ENCODE data around the gene ADARB2.
"Not testable (repeated sequence)": the region's sequence is repeated elsewhere in the genome, so short reads cannot be mapped to it uniquely, and the experiment has no call there.

ADARB2 gene

GRCh38 chr10:1401071-1401965 is 336.0 kb downstream of the ADARB2 start:
- no peak for DNase-seq (ENCODE audit: low read depth in 1 of 2, low spot score in 1 of 2)

- DNase-seq (ENCODE audit: low read depth in 1 of 2, low spot score in 1 of 2): no peak
Measured at GRCh38 chr10:1400101-1401070, 336.9 kb downstream of the ADARB2 start.

GRCh38 chr10:1399431-1400100 is 337.8 kb downstream of the ADARB2 start:
- no peak for DNase-seq (ENCODE audit: low read depth in 1 of 2, low spot score in 1 of 2)

- DNase-seq (ENCODE audit: low read depth in 1 of 2, low spot score in 1 of 2): no peak
Measured at GRCh38 chr10:1398626-1399410, 338.5 kb downstream of the ADARB2 start.

GRCh38 chr10:1398116-1398515 is 339.2 kb downstream of the ADARB2 start:
- DNase-seq (ENCODE audit: low read depth in 1 of 2, low spot score in 1 of 2): not testable (repeated sequence)

GRCh38 chr10:1396297-1396635 is 341.1 kb downstream of the ADARB2 start:
- no peak for DNase-seq (ENCODE audit: low read depth in 1 of 2, low spot score in 1 of 2)

- DNase-seq (ENCODE audit: low read depth in 1 of 2, low spot score in 1 of 2): no peak
Measured at GRCh38 chr10:1395481-1396296, 341.6 kb downstream of the ADARB2 start.

- no peak for DNase-seq (ENCODE audit: low read depth in 1 of 2, low spot score in 1 of 2)
Measured at GRCh38 chr10:1395025-1395480, 342.3 kb downstream of the ADARB2 start.

GRCh38 chr10:1394155-1394912 is 343.0 kb downstream of the ADARB2 start:
- no peak for DNase-seq (ENCODE audit: low read depth in 1 of 2, low spot score in 1 of 2)

GRCh38 chr10:1393481-1393880 is 343.8 kb downstream of the ADARB2 start:
- no peak for DNase-seq (ENCODE audit: low read depth in 1 of 2, low spot score in 1 of 2)

GRCh38 chr10:1392127-1392526 is 345.2 kb downstream of the ADARB2 start:
- DNase-seq (ENCODE audit: low read depth in 1 of 2, low spot score in 1 of 2): no peak

- no peak for DNase-seq (ENCODE audit: low read depth in 1 of 2, low spot score in 1 of 2)
Measured at GRCh38 chr10:1390200-1390599, 347.1 kb downstream of the ADARB2 start.

- DNase-seq (ENCODE audit: low read depth in 1 of 2, low spot score in 1 of 2): no peak
Measured at GRCh38 chr10:1384026-1384425, 353.3 kb downstream of the ADARB2 start.

- DNase-seq (ENCODE audit: low read depth in 1 of 2, low spot score in 1 of 2): no peak
Measured at GRCh38 chr10:1382711-1383110, 354.6 kb downstream of the ADARB2 start.

GRCh38 chr10:1381339-1381738 is 356.0 kb downstream of the ADARB2 start:
- DNase-seq (ENCODE audit: low read depth in 1 of 2, low spot score in 1 of 2): no peak

- no peak for DNase-seq (ENCODE audit: low read depth in 1 of 2, low spot score in 1 of 2)
Measured at GRCh38 chr10:1380088-1380671, 357.1 kb downstream of the ADARB2 start.

GRCh38 chr10:1379601-1380000 is 357.7 kb downstream of the ADARB2 start:
- DNase-seq (ENCODE audit: low read depth in 1 of 2, low spot score in 1 of 2): no peak

- DNase-seq (ENCODE audit: low read depth in 1 of 2, low spot score in 1 of 2): no peak
Measured at GRCh38 chr10:1378473-1378872, 358.9 kb downstream of the ADARB2 start.

Measured in activated CD4-positive, alpha-beta T cell treated with anti-CD3 and anti-CD28 coated beads, Interleukin-2, amount 50 U/mL, for 24 hours (primary cell).